ENCODE results near the gene NPDC1. TPM values are rescaled to one million over a fixed set of nuclear protein-coding genes. Genes with fewer than 3 reads are reported as not detected.
A peak's percentile ranks its signal among the peaks of the same experiment; 100 is the strongest.

NPDC1 gene
- total and polyA plus RNA-seq, 12 donors = 5.1 to 311 (median 43.3) TPM

- TF ChIP-seq POLR2A (IDR thresholded peaks at IDR 0.05) (no peak), CTCF (IDR thresholded peaks at IDR 0.05) (no peak)
- Histone ChIP-seq H3K9me3 (replicated peaks in 1 of 3) (no peaks in the 10 kb centered on the region), H3K4me3 (peak overlapping the region in 3 of 4 donors; percentile 49 to 74 (median 65)), H3K27ac (peak overlapping the region in 4 of 5 donors; percentile 63 to 95 (median 94)), H3K27me3 (no peaks in the 10 kb centered on the region), H3K4me1 (replicated peaks in 1 of 2) (peaks cover 24 to 35% of the 10 kb centered on the region in 2 donors), H3K36me3 (replicated peaks in 1 of 2) (peaks cover 0 to 7% of the 10 kb centered on the region in 2 donors)
- WGBS, 4 donors = 8 to 19% (median 14%) methylated on average over 17 to 22 of the region's 22 CpGs
- DNase-seq = peak in 2 of 7 donors; percentile 37 to 48
- intact Hi-C loops (cut with DNase I) = no loop called here
These were observed 41.5 kb upstream of the NPDC1 start for GRCh38 chr9:137087409-137087925.

- Histone ChIP-seq H3K4me3 (peak within 1 kb of the TSS; percentile 31 to 74 (median 57)), H3K36me3 (replicated peaks in 1 of 2) (peaks cover 0 to 12% of the 10 kb centered on the region in 2 donors), H3K9me3 (replicated peaks in 1 of 3) (no peaks in the 10 kb centered on the region), H3K4me1 (replicated peaks in 1 of 2) (peaks cover 24 to 35% of the 10 kb centered on the region in 2 donors), H3K27me3 (no peaks in the 10 kb centered on the region), H3K27ac (peak within 1 kb of the TSS; percentile 57 to 95 (median 94))
- DNase-seq = peak; percentile 99
- TF ChIP-seq POLR2A (IDR thresholded peaks at IDR 0.05) = peak; percentile 84 to 89
- TF ChIP-seq CTCF (IDR thresholded peaks at IDR 0.05) = no peak
- WGBS, 4 donors = 0 to 1% (median 0%) methylated on average over 16 to 100 of the region's 101 CpGs
- intact Hi-C loops (cut with DNase I) = no loop called here
These were observed 40.8 kb upstream of the NPDC1 start, which contains the start of gene MAN1B1 for GRCh38 chr9:137086531-137087408. TSS of gene MAN1B1 (plus strand) at chr9:137086985. CDS start at chr9:137087000, 15 bp downstream.

GRCh38 chr9:137085920-137086530 lies 40.0 kb upstream of the NPDC1 start:
- peak overlapping the region; percentile 57 to 95 (median 94) for H3K27ac ChIP-seq
- peak overlapping the region; percentile 18 to 65 (median 32) for H3K4me3 ChIP-seq
- H3K36me3 ChIP-seq (replicated peaks in 1 of 2) = peaks cover 0 to 14% of the 10 kb centered on the region in 2 donors
- peak; percentile 72 to 88 (median 83) for DNase-seq
- WGBS, 4 donors = 0 to 2% (median 0%) methylated on average over 9 to 58 of the region's 58 CpGs
- intact Hi-C loops (cut with DNase I) = no loop called here
- no peak for TF ChIP-seq POLR2A (IDR thresholded peaks at IDR 0.05)
- no peak for TF ChIP-seq CTCF (IDR thresholded peaks at IDR 0.05)
- no peaks in the 10 kb centered on the region for H3K27me3 ChIP-seq
- peaks cover 24 to 35% of the 10 kb centered on the region in 2 donors for H3K4me1 ChIP-seq (replicated peaks in 1 of 2)
- no peaks in the 10 kb centered on the region for H3K9me3 ChIP-seq (replicated peaks in 1 of 3)

- TF ChIP-seq CTCF (IDR thresholded peaks at IDR 0.05) (no peak), POLR2A (IDR thresholded peaks at IDR 0.05) (no peak)
- Histone ChIP-seq H3K27ac (peak overlapping the region in 3 of 5 donors; percentile 89 to 91 (median 91)), H3K36me3 (replicated peaks in 1 of 2) (peaks cover 0 to 29% of the 10 kb centered on the region in 2 donors), H3K4me1 (replicated peaks in 1 of 2) (peaks cover 24 to 36% of the 10 kb centered on the region in 2 donors), H3K4me3 (no peak overlapping the region), H3K27me3 (no peaks in the 10 kb centered on the region), H3K9me3 (replicated peaks in 1 of 3) (no peaks in the 10 kb centered on the region)
- DNase-seq = peak in 2 of 7 donors; percentile 34 to 41
- WGBS, 4 donors = 67 to 76% (median 75%) methylated on average over 3 to 9 of the region's 9 CpGs
- intact Hi-C loops (cut with DNase I) = no loop called here
These were observed 38.5 kb upstream of the NPDC1 start for GRCh38 chr9:137084526-137084925.
